Aorta (tissue), 5 donors: ENCODE measurements around the gene IL22RA2. TPM values are rescaled to one million over a fixed set of nuclear protein-coding genes. Genes with fewer than 3 reads are reported as not detected.

Source experiments
- ATAC-seq: fragments of 200-7000 bp; cut with Tn5 transposase; one replicate; pipeline ENCODE4 v1.9.1; 2022; ENCODE audit warnings: moderate library complexity; ENCODE audit not compliant: low FRiP score
- DNase-seq, 2 donors: peaks; one replicate each; pipeline ENCODE4 v3.0.0-alpha.2; 2020
- H3K27ac ChIP-seq, 2 donors: one replicate each; pipeline ENCODE4 v1.5.1; 2013; ENCODE audit warnings: low read length in 2 of 2, mild to moderate bottlenecking in 2 of 2, moderate library complexity in 2 of 2, control low read depth in 1 of 2, inconsistent platforms in 1 of 2, low read depth in 1 of 2
- H3K27me3 ChIP-seq, 2 donors: one replicate each; pipeline ENCODE4 v1.6.1; 2013; ENCODE audit warnings: control low read depth in 1 of 2, low read length in 1 of 2, mild to moderate bottlenecking in 1 of 2, moderate library complexity in 1 of 2; ENCODE audit not compliant: insufficient read depth in 2 of 2, control insufficient read depth in 1 of 2
- H3K36me3 ChIP-seq, 2 donors: one replicate each; pipeline ENCODE4 v1.6.1; 2013; ENCODE audit warnings: control low read depth in 1 of 2, low read length in 1 of 2, mild to moderate bottlenecking in 1 of 2; ENCODE audit not compliant: insufficient read depth in 2 of 2, control insufficient read depth in 1 of 2
- H3K4me1 ChIP-seq, 2 donors: one replicate each; pipeline ENCODE4 v1.6.1; 2013; ENCODE audit warnings: low read length in 2 of 2, control low read depth in 1 of 2, mild to moderate bottlenecking in 1 of 2, moderate library complexity in 1 of 2; ENCODE audit not compliant: insufficient read depth in 2 of 2, control insufficient read depth in 1 of 2
- H3K4me3 ChIP-seq, 2 donors: one replicate each; pipeline ENCODE4 v1.5.1; 2013; ENCODE audit warnings: low read length in 2 of 2, control low read depth in 1 of 2, mild to moderate bottlenecking in 1 of 2
- H3K9me3 ChIP-seq: one replicate; pipeline ENCODE4 v1.6.1; 2013; ENCODE audit warnings: mild to moderate bottlenecking, low read length; ENCODE audit not compliant: control insufficient read depth
- WGBS, 2 donors: extraction: QIAGEN DNeasy Blood & Tissue Kit; methylation state at CpG; one replicate each; pipeline ENCODE4 v1.1.7; 2013; 5-methylcytosine and 5-hydroxymethylcytosine counted together
- intact Hi-C, 2 donors: fragments of 100-400 bp; cut with DNase I; formaldehyde crosslinking; loops; one replicate each; pipeline versions ENCODE4 v1.14.2 to v1.15.0; 2022
- polyA plus RNA-seq, 2 donors: library from polyadenylated mRNA; stranded (reverse); fragments of 200-250 nt; gene quantifications; one replicate each; pipeline ENCODE4 v1.2.3, GENCODE V29; 2013
- total RNA-seq, 2 donors: library from RNA; stranded (reverse); fragmentation: NEBNext Ultra II Directional; extraction: Animal tissue kit (Norgen Biotek cat#: 25700); gene quantifications; one replicate each; pipeline ENCODE4 v1.2.1, GENCODE V29; 2021
- donor health status: healthy with polysubstance abuse.
- donor health status: Bipolar disorder and iron deficiency.
- donor health status: DM: no; HTN: no; CAD: no.
- donor health status: DM: no; HTN: no; CAD: no.
- donor health status: DM: yes; HTN: yes; CAD: no.

IL22RA2 gene
- total and polyA plus RNA-seq, 4 donors: not detected

- Histone ChIP-seq H3K27me3 (no peaks in the 10 kb centered on the region), H3K4me1 (no peaks in the 10 kb centered on the region), H3K4me3 (no peak overlapping the region), H3K36me3 (no peaks in the 10 kb centered on the region), H3K27ac (no peak overlapping the region), H3K9me3 (peaks cover 9% of the 10 kb centered on the region)
- ATAC-seq (no peak), DNase-seq (no peak)
- 87 to 90% methylated on average over 1 of the region's 1 CpG for WGBS, 2 donors
- intact Hi-C loops: no loop called here
Measured at GRCh38 chr6:137134483-137134882, 39.0 kb downstream of the IL22RA2 start.

GRCh38 chr6:137133122-137133521, 40.3 kb downstream of the IL22RA2 start:
- WGBS, 2 donors: 93 to 95% methylated on average over 3 of the region's 3 CpGs
- DNase-seq (no peak), ATAC-seq (no peak)
- no peak overlapping the region for H3K27ac ChIP-seq
- intact Hi-C loops: no loop called here
- H3K36me3 ChIP-seq: no peaks in the 10 kb centered on the region
- H3K9me3 ChIP-seq: peaks cover 9% of the 10 kb centered on the region
- H3K27me3 ChIP-seq: no peaks in the 10 kb centered on the region
- H3K4me1 ChIP-seq: no peaks in the 10 kb centered on the region
- no peak overlapping the region for H3K4me3 ChIP-seq

GRCh38 chr6:137126875-137127485, 46.5 kb downstream of the IL22RA2 start:
- intact Hi-C loops: no loop called here
- ATAC-seq (no peak), DNase-seq (no peak)
- Histone ChIP-seq H3K27me3 (no peaks in the 10 kb centered on the region), H3K4me1 (no peaks in the 10 kb centered on the region), H3K4me3 (no peak overlapping the region), H3K36me3 (no peaks in the 10 kb centered on the region), H3K27ac (no peak overlapping the region), H3K9me3 (no peaks in the 10 kb centered on the region)
- 39 to 43% methylated on average over 2 of the region's 2 CpGs for WGBS, 2 donors

- Histone ChIP-seq H3K27me3 (no peaks in the 10 kb centered on the region), H3K36me3 (no peaks in the 10 kb centered on the region), H3K4me1 (no peaks in the 10 kb centered on the region), H3K4me3 (no peak overlapping the region), H3K27ac (no peak overlapping the region), H3K9me3 (peaks cover 6% of the 10 kb centered on the region)
- DNase-seq (no peak), ATAC-seq (no peak)
- intact Hi-C loops: no loop called here
- WGBS, 2 donors: 37 to 70% methylated on average over 2 of the region's 2 CpGs
Measured at GRCh38 chr6:137123078-137123477, 50.4 kb downstream of the IL22RA2 start.

GRCh38 chr6:137122612-137123011, 50.8 kb downstream of the IL22RA2 start:
- Histone ChIP-seq H3K9me3 (peaks cover 6% of the 10 kb centered on the region), H3K36me3 (no peaks in the 10 kb centered on the region), H3K27me3 (no peaks in the 10 kb centered on the region), H3K4me3 (no peak overlapping the region), H3K27ac (no peak overlapping the region), H3K4me1 (no peaks in the 10 kb centered on the region)
- 89 to 90% methylated on average over 4 of the region's 4 CpGs for WGBS, 2 donors
- no peak for DNase-seq
- no peak for ATAC-seq
- intact Hi-C loops: no loop called here

GRCh38 chr6:137121401-137121997, 51.9 kb downstream of the IL22RA2 start:
- intact Hi-C loops: no loop called here
- Histone ChIP-seq H3K27ac (no peak overlapping the region), H3K36me3 (no peaks in the 10 kb centered on the region), H3K9me3 (peaks cover 6% of the 10 kb centered on the region), H3K4me1 (no peaks in the 10 kb centered on the region), H3K27me3 (no peaks in the 10 kb centered on the region), H3K4me3 (no peak overlapping the region)
- no peak for ATAC-seq
- WGBS, 2 donors: 79% methylated on average over 2 of the region's 2 CpGs
- no peak for DNase-seq

GRCh38 chr6:137120748-137121147, 52.7 kb downstream of the IL22RA2 start:
- Histone ChIP-seq H3K9me3 (peaks cover 6% of the 10 kb centered on the region), H3K27me3 (no peaks in the 10 kb centered on the region), H3K36me3 (no peaks in the 10 kb centered on the region), H3K4me3 (no peak overlapping the region), H3K4me1 (no peaks in the 10 kb centered on the region), H3K27ac (no peak overlapping the region)
- ATAC-seq (no peak), DNase-seq (no peak)
- intact Hi-C loops: no loop called here

- intact Hi-C loops: no loop called here
Measured at GRCh38 chr6:137119196-137120104, 54.0 kb downstream of the IL22RA2 start.

More at GRCh38 chr6:137119196-137120104, 54.0 kb downstream of the IL22RA2 start:
- H3K4me3 ChIP-seq: no peak overlapping the region
- ATAC-seq (no peak), DNase-seq (no peak)
- H3K4me1 ChIP-seq: no peaks in the 10 kb centered on the region
- 46 to 64% methylated on average over 4 of the region's 4 CpGs for WGBS, 2 donors
- H3K36me3 ChIP-seq: no peaks in the 10 kb centered on the region
- no peaks in the 10 kb centered on the region for H3K27me3 ChIP-seq
- H3K9me3 ChIP-seq: peaks cover 6% of the 10 kb centered on the region
- no peak overlapping the region for H3K27ac ChIP-seq
